IMR-90 (cell line): ENCODE results near the gene ACSL4.

ENCODE experiments used
- CTCF ChIP-seq: conservative IDR thresholded peaks from 2 replicates; pipeline ENCODE4 v1.5.1; 2012; ENCODE audit warnings: mild to moderate bottlenecking, low read depth, low read length, improper control_type of control experiment
- MXI1 ChIP-seq: IDR thresholded peaks from 2 replicates; pipeline ENCODE4 v1.6.1; 2012; ENCODE audit warnings: low read depth, mild to moderate bottlenecking, low read length, moderate library complexity, borderline replicate concordance
- POLR2A ChIP-seq: IDR thresholded peaks from 2 replicates; pipeline ENCODE4 v1.6.1; 2012; ENCODE audit warnings: mild to moderate bottlenecking, low read depth, low read length
- RAD21 ChIP-seq: IDR thresholded peaks from 2 replicates; pipeline ENCODE4 v1.6.1; 2012; ENCODE audit warnings: low read length, improper control_type of control experiment
- RCOR1 ChIP-seq: IDR thresholded peaks from 2 replicates; pipeline ENCODE4 v1.6.1; 2012; ENCODE audit warnings: mild to moderate bottlenecking, low read length, improper control_type of control experiment; ENCODE audit not compliant: insufficient replicate concordance

DNA sequence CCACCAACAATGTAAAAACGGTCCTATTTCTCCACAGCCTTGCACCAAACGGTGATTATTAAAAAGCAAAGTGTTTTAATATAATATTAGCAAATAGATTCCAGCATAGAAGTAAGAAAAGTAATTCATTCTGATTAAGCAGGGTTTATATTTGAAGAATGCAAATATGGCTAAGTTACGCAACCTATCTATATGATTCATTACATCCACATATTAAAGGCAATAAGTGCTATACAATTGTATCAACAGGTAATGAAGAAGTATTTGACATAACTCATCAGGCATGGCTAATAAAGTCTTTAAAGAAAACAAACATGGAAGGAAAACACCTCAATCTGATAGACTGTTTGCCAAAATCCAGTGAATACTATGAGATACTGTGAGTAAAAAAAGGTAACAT lies 137.0 kb downstream of the ACSL4 start:
- TF ChIP-seq RCOR1 (no peak), CTCF (no peak), RAD21 (no peak), POLR2A (no peak), MXI1 (no peak)
